Mesendoderm (in vitro differentiated cells): ENCODE results near the gene SLC8A1.

Experiments
- DNase-seq: peaks from one replicate; pipeline ENCODE4 v3.0.0; 2013
- H2AK5ac ChIP-seq: 2 replicates; pipeline ENCODE4 v1.6.1; 2013; ENCODE audit warnings: low read length, inconsistent platforms
- H2BK120ac ChIP-seq: 2 replicates; pipeline ENCODE4 v1.6.1; 2013; ENCODE audit warnings: low read depth, mild to moderate bottlenecking, low read length, moderate library complexity, mixed read lengths
- H2BK15ac ChIP-seq: replicated peaks from 2 replicates; pipeline ENCODE4 v1.6.1; 2013; ENCODE audit warnings: low read depth, mild to moderate bottlenecking, moderate library complexity
- H2BK5ac ChIP-seq: 2 replicates; pipeline ENCODE4 v1.6.1; 2013; ENCODE audit warnings: low read length, inconsistent platforms
- H3K18ac ChIP-seq: 2 replicates; pipeline ENCODE4 v1.6.1; 2013; ENCODE audit warnings: mild to moderate bottlenecking, low read length, mixed read lengths
- H3K23ac ChIP-seq: one replicate; pipeline ENCODE4 v1.6.1; 2013; ENCODE audit warnings: low read length
- H3K27ac ChIP-seq: 2 replicates; pipeline ENCODE4 v1.5.1; 2013; ENCODE audit warnings: low read depth, mild to moderate bottlenecking, inconsistent platforms, low read length, moderate library complexity
- H3K27me3 ChIP-seq: 2 replicates; pipeline ENCODE4 v1.6.1; 2013; ENCODE audit warnings: low read length, control low read depth, mild to moderate bottlenecking, inconsistent platforms; ENCODE audit not compliant: insufficient read depth, poor library complexity
- H3K36me3 ChIP-seq: 2 replicates; pipeline ENCODE4 v1.6.1; 2013; ENCODE audit warnings: low read length, inconsistent platforms; ENCODE audit not compliant: control insufficient read depth, insufficient read depth
- H3K4ac ChIP-seq: one replicate; pipeline ENCODE4 v1.6.1; 2013; ENCODE audit warnings: low read depth, mild to moderate bottlenecking, low read length, moderate library complexity
- H3K4me1 ChIP-seq: 2 replicates; pipeline ENCODE4 v1.6.1; 2013; ENCODE audit warnings: low read depth, low read length, inconsistent platforms; ENCODE audit not compliant: control insufficient read depth
- H3K4me2 ChIP-seq: 2 replicates; pipeline ENCODE4 v1.6.1; 2013; ENCODE audit warnings: low read length
- H3K4me3 ChIP-seq: 2 replicates; pipeline ENCODE4 v1.5.1; 2013; ENCODE audit warnings: mild to moderate bottlenecking, low read length
- H3K56ac ChIP-seq: one replicate; pipeline ENCODE4 v1.6.1; 2013; ENCODE audit warnings: low read length
- H3K79me1 ChIP-seq: 2 replicates; pipeline ENCODE4 v1.6.1; 2013; ENCODE audit warnings: low read length, inconsistent platforms
- H3K79me2 ChIP-seq: 2 replicates; pipeline ENCODE4 v1.6.1; 2013; ENCODE audit warnings: mild to moderate bottlenecking, low read length; ENCODE audit not compliant: control insufficient read depth, insufficient read depth
- H3K9ac ChIP-seq: 2 replicates; pipeline ENCODE4 v1.6.1; 2013; ENCODE audit warnings: low read length, inconsistent platforms
- H4K5ac ChIP-seq: one replicate; pipeline ENCODE4 v1.6.1; 2013; ENCODE audit warnings: low read length
- H4K8ac ChIP-seq: one replicate; pipeline ENCODE4 v1.6.1; 2013; ENCODE audit warnings: low read depth, mild to moderate bottlenecking, control low read depth, low read length, moderate library complexity
- WGBS: extraction: QIAGEN DNeasy Blood & Tissue Kit; methylation state at CpG from one replicate; pipeline ENCODE4 v1.1.7; 2013; ENCODE audit warnings: low lambda C conversion rate, missing lambda C conversion rate; ENCODE audit not compliant: insufficient coverage; ENCODE audit errors: extremely low coverage; 5-methylcytosine and 5-hydroxymethylcytosine counted together

Gene SLC8A1

DNA sequence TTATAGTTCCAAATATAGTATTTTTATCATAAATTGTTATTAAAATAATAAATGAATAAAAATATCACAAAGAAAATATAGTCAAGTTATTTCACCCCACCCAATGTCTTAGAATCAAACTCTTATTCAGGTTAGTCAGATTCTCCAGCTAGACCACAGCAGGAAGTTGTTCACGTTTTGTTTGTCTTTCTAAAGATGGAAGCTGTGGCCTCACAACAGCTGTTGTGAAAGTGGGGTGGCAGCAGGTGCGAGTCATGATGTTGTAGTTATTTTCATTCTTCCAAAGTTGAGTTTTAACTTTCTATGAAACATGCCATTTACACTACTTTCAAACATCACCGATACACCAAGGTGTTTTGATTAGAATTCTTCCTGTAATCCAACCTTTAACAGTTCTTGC lies 272.9 kb downstream of the SLC8A1 start:
- Histone ChIP-seq H2BK15ac (no peak overlapping the region), H2BK120ac (no peak overlapping the region), H3K4me2 (no peak overlapping the region), H3K56ac (no peak overlapping the region), H3K4me1 (no peaks in the 10 kb centered on the region), H4K5ac (no peak overlapping the region), H3K79me2 (no peaks in the 10 kb centered on the region), H2AK5ac (no peak overlapping the region), H2BK5ac (no peak overlapping the region), H3K27ac (no peak overlapping the region), H3K27me3 (no peaks in the 10 kb centered on the region), H3K4me3 (no peak overlapping the region), H3K9ac (no peak overlapping the region), H4K8ac (no peak overlapping the region), H3K23ac (no peak overlapping the region), H3K36me3 (no peaks in the 10 kb centered on the region), H3K79me1 (no peaks in the 10 kb centered on the region), H3K4ac (no peak overlapping the region), H3K18ac (no peak overlapping the region)
- no peak for DNase-seq
- no CpG with 5 or more reads among the region's 3 CpGs for WGBS

DNA sequence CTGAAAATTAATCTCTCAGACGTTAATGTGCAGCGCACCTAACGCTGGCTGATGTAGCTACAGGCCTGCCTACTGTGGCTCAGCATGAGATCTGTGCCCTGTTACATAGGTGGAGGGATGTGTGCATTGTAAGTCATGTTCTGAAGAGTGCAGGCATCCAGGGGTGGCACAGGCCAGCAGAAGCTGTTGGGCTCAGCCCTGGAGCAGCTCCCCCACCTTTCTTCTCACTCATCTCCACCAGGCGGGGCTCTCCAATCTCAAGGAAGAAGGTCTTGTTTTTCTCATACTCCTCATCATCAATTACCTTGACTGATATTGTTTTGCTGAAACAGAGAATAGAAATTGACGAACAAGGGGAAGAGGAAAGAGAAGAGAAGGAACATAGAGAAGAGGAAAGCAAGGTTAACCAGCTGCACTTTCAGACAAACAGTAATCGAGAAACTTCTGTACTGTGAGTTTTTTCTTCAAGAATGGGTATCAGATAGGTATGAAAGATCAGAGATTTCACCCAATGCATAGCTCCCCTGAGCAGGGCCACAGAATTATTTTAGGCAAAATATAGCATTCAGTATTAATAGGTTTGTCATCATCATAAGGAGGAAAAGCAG lies 273.6 kb downstream of the SLC8A1 start:
- no peak overlapping the region for H2AK5ac ChIP-seq
- H3K4me2 ChIP-seq = no peak overlapping the region
- DNase-seq = peak; percentile 5
- H3K4ac ChIP-seq = no peak overlapping the region
- no CpG with 5 or more reads among the region's 6 CpGs for WGBS
- no peak overlapping the region for H2BK120ac ChIP-seq
- no peak overlapping the region for H3K23ac ChIP-seq
- no peaks in the 10 kb centered on the region for H3K36me3 ChIP-seq
- H3K4me1 ChIP-seq = no peaks in the 10 kb centered on the region
- no peak overlapping the region for H4K8ac ChIP-seq
- H3K27me3 ChIP-seq = no peaks in the 10 kb centered on the region
- no peak overlapping the region for H2BK5ac ChIP-seq
- H4K5ac ChIP-seq = no peak overlapping the region
- no peaks in the 10 kb centered on the region for H3K79me1 ChIP-seq
- no peak overlapping the region for H2BK15ac ChIP-seq
- H3K9ac ChIP-seq = no peak overlapping the region
- no peak overlapping the region for H3K56ac ChIP-seq
- no peak overlapping the region for H3K4me3 ChIP-seq
- no peaks in the 10 kb centered on the region for H3K79me2 ChIP-seq
- no peak overlapping the region for H3K27ac ChIP-seq
- H3K18ac ChIP-seq = no peak overlapping the region

DNA sequence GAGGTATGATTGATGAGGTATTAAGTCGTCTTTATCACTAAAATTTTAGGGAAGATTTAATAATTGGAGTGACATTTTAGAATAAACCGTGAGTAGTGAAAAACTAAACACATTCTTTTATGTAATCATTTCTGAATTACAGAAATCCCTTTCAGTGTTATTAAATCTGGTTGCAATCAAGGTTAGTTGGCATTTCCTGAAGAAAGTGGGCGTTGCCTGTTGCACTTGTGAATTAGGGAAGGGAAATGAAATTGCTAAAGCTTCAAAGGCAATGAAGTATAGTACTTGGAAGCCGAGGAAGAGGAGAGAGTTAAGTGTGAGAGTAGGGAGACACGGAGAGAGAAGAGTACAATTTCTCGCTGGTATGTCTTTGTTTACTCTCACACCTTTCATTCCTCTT lies 274.5 kb downstream of the SLC8A1 start:
- WGBS = no CpG with 5 or more reads among the region's 6 CpGs
- no peak overlapping the region for H3K18ac ChIP-seq
- no peaks in the 10 kb centered on the region for H3K79me2 ChIP-seq

DNA sequence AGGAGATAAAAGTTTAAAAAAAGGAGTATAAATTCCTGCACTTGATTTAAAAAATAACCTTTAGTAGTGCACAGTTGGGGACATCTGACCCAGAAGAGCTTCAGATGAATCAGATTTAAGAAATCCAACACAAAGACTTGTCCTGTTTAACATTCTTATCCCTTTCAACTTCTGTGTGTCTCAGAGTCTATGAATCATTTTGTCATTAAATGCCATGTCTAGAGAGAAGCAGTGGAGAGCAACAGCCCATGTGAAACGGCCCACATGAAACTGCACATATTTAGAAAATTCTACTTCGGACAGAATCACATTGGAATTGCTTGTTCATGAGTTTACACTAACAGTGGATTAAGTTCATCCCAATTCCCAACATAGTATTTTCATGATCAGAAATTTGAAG lies 278.6 kb downstream of the SLC8A1 start:
- Histone ChIP-seq H2AK5ac (no peak overlapping the region), H3K56ac (no peak overlapping the region), H4K5ac (no peak overlapping the region), H3K4ac (no peak overlapping the region), H3K4me3 (no peak overlapping the region), H3K18ac (no peak overlapping the region), H3K23ac (no peak overlapping the region), H2BK5ac (no peak overlapping the region), H3K79me2 (no peaks in the 10 kb centered on the region), H3K9ac (no peak overlapping the region), H3K27me3 (no peaks in the 10 kb centered on the region), H3K4me1 (no peaks in the 10 kb centered on the region), H3K36me3 (no peaks in the 10 kb centered on the region), H4K8ac (no peak overlapping the region), H2BK120ac (no peak overlapping the region), H3K79me1 (no peaks in the 10 kb centered on the region), H3K4me2 (no peak overlapping the region), H2BK15ac (no peak overlapping the region), H3K27ac (no peak overlapping the region)
- no peak for DNase-seq
- WGBS = no CpG with 5 or more reads among the region's 2 CpGs

More for the DNA sequence above, 274.5 kb downstream of the SLC8A1 start:
- Histone ChIP-seq H3K4me2 (no peak overlapping the region), H3K79me1 (no peaks in the 10 kb centered on the region), H3K9ac (no peak overlapping the region), H3K27me3 (no peaks in the 10 kb centered on the region), H2BK120ac (no peak overlapping the region), H3K27ac (no peak overlapping the region), H2BK15ac (no peak overlapping the region), H2AK5ac (no peak overlapping the region), H3K36me3 (no peaks in the 10 kb centered on the region), H3K4me3 (no peak overlapping the region), H4K8ac (no peak overlapping the region), H3K56ac (no peak overlapping the region), H4K5ac (no peak overlapping the region), H2BK5ac (no peak overlapping the region), H3K4me1 (no peaks in the 10 kb centered on the region), H3K4ac (no peak overlapping the region), H3K23ac (no peak overlapping the region)
- no peak for DNase-seq

DNA sequence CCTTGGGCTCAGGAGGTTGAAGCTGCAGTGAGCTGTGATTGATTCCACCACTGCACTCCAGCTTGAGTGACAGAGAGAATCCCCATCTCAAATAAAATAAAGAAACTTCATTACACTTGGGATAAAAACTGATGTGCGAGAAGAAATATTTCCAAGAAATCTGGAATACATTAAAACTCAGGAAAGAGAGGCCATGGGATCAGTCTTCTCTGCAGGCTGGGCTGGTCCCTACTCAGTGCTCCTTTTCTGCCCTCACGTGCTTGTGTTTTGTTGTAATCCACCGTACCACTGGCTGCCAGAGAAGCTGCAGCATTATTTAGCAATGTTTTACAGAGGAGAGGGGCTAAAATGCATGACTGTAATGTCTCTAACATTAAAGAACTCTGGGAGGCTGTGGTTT lies 282.0 kb downstream of the SLC8A1 start:
- H4K8ac ChIP-seq = no peak overlapping the region
- no peak overlapping the region for H4K5ac ChIP-seq
- no peak overlapping the region for H3K27ac ChIP-seq
- no peak overlapping the region for H3K4ac ChIP-seq
- H2AK5ac ChIP-seq = no peak overlapping the region
- no peak overlapping the region for H3K23ac ChIP-seq
- H3K18ac ChIP-seq = no peak overlapping the region
- H3K79me1 ChIP-seq = no peaks in the 10 kb centered on the region
- H3K4me1 ChIP-seq = no peaks in the 10 kb centered on the region
- H2BK15ac ChIP-seq = no peak overlapping the region
- no peak overlapping the region for H2BK5ac ChIP-seq
- no peak overlapping the region for H3K9ac ChIP-seq
- no peak overlapping the region for H2BK120ac ChIP-seq
- no peaks in the 10 kb centered on the region for H3K27me3 ChIP-seq
- DNase-seq = no peak
- no peak overlapping the region for H3K4me2 ChIP-seq
- H3K36me3 ChIP-seq = no peaks in the 10 kb centered on the region
- H3K56ac ChIP-seq = no peak overlapping the region
- WGBS = no CpG with 5 or more reads among the region's 3 CpGs
- H3K79me2 ChIP-seq = no peaks in the 10 kb centered on the region
- H3K4me3 ChIP-seq = no peak overlapping the region

DNA sequence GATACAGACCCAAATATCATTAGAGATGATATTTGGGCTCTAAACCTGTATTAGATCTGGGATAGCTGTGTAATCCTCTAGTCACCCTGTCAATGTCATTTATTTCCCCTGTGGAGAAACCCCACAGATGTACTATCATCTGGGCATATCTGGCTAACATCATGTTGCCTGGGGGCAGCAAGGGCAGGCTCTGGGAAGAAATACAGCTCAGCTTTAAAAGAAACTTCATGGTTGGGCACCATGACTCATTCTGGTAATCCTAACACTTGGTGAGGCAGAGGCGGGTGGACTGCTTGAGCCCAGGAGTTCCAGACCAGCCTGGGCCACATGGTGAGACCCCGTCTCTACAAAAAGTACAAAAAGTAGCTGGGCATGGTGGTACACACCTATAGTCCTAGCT lies 282.5 kb downstream of the SLC8A1 start:
- Histone ChIP-seq H3K4ac (no peak overlapping the region), H3K36me3 (no peaks in the 10 kb centered on the region), H2AK5ac (no peak overlapping the region), H3K4me3 (no peak overlapping the region), H4K5ac (no peak overlapping the region), H3K4me2 (no peak overlapping the region), H3K27ac (no peak overlapping the region), H2BK120ac (no peak overlapping the region), H2BK15ac (no peak overlapping the region), H2BK5ac (no peak overlapping the region), H3K18ac (no peak overlapping the region), H3K4me1 (no peaks in the 10 kb centered on the region), H3K9ac (no peak overlapping the region), H3K56ac (no peak overlapping the region), H3K27me3 (no peaks in the 10 kb centered on the region), H3K79me1 (no peaks in the 10 kb centered on the region), H3K23ac (no peak overlapping the region), H4K8ac (no peak overlapping the region), H3K79me2 (no peaks in the 10 kb centered on the region)
- no CpG with 5 or more reads among the region's 2 CpGs for WGBS
- DNase-seq = no peak
